Raji (cell line): ENCODE results near the gene TNFAIP2.

ENCODE experiments used
- POLR2A ChIP-seq: IDR thresholded peaks from 2 replicates; pipeline ENCODE4 v1.6.1; 2011; ENCODE audit warnings: low read depth, low read length, control low read depth; ENCODE audit not compliant: insufficient read depth

Gene TNFAIP2

GRCh38 chr14:103122947-103123633 is at the start of gene TNFAIP2:
Gene TNFAIP2 (plus strand): TSS chr14:103123461. CDS start chr14:103126458, 2,997 bp downstream.
- no peak for TF ChIP-seq POLR2A

- TF ChIP-seq POLR2A: no peak
Measured at GRCh38 chr14:103073876-103074728, 49.2 kb upstream of the TNFAIP2 start.

- no peak for TF ChIP-seq POLR2A
Measured at GRCh38 chr14:103074729-103075367, 48.4 kb upstream of the TNFAIP2 start.

- TF ChIP-seq POLR2A: no peak
Measured at GRCh38 chr14:103078420-103078749, 44.9 kb upstream of the TNFAIP2 start.

- TF ChIP-seq POLR2A: no peak
Measured at GRCh38 chr14:103078860-103079587, 44.2 kb upstream of the TNFAIP2 start.

- no peak for TF ChIP-seq POLR2A
Measured at GRCh38 chr14:103081951-103082350, 41.3 kb upstream of the TNFAIP2 start.

- TF ChIP-seq POLR2A: no peak
Measured at GRCh38 chr14:103084021-103084919, 39.0 kb upstream of the TNFAIP2 start, which contains the start of gene LBHD2. Gene LBHD2 (plus strand): TSS chr14:103084210. CDS start chr14:103086013, 1,803 bp downstream.

- TF ChIP-seq POLR2A: no peak
Measured at GRCh38 chr14:103085106-103086091, 37.9 kb upstream of the TNFAIP2 start.

GRCh38 chr14:103086771-103087342 is 36.4 kb upstream of the TNFAIP2 start:
- TF ChIP-seq POLR2A: no peak

GRCh38 chr14:103087343-103087835 is 35.9 kb upstream of the TNFAIP2 start:
- TF ChIP-seq POLR2A: no peak

- TF ChIP-seq POLR2A: no peak
Measured at GRCh38 chr14:103088921-103089320, 34.3 kb upstream of the TNFAIP2 start.

- no peak for TF ChIP-seq POLR2A
Measured at GRCh38 chr14:103089386-103090335, 33.6 kb upstream of the TNFAIP2 start.
